KOPT-K1 (cell line): ENCODE results near the gene GNAQ.
"Not testable (repeated sequence)": the region's sequence is repeated elsewhere in the genome, so short reads cannot be mapped to it uniquely, and the experiment has no call there.

Source experiments
- H3K27ac ChIP-seq: fragments of 200-600 bp; sonication (generic); 2 replicates; pipeline ENCODE4 v1.5.1; 2016; ENCODE audit warnings: antibody characterized with exemption, mild to moderate bottlenecking, low read depth, low read length; ENCODE audit not compliant: poor library complexity, severe bottlenecking
- H3K36me3 ChIP-seq: fragments of 200-600 bp; sonication (generic); 2 replicates; pipeline ENCODE4 v1.5.1; 2017; ENCODE audit warnings: antibody characterized with exemption, mild to moderate bottlenecking, low read length, moderate library complexity; ENCODE audit not compliant: insufficient read depth
- H3K9me3 ChIP-seq: fragments of 200-600 bp; sonication (generic); 2 replicates; pipeline ENCODE4 v1.5.1; 2017; ENCODE audit warnings: antibody characterized with exemption, low read length, mild to moderate bottlenecking; ENCODE audit not compliant: insufficient read depth, poor library complexity, severe bottlenecking

The GNAQ gene

GRCh38 chr9:77721156-77721555 is 310.5 kb downstream of the GNAQ start:
- H3K27ac ChIP-seq, H3K9me3 ChIP-seq: not testable (repeated sequence)
- peaks cover 75% of the 10 kb centered on the region for H3K36me3 ChIP-seq

GRCh38 chr9:77719321-77719720 is 312.3 kb downstream of the GNAQ start:
- Histone ChIP-seq H3K27ac (no peak overlapping the region), H3K36me3 (peaks cover 57% of the 10 kb centered on the region), H3K9me3 (no peaks in the 10 kb centered on the region)

GRCh38 chr9:77718298-77718640 is 313.3 kb downstream of the GNAQ start:
- not testable (repeated sequence) for H3K9me3 ChIP-seq, H3K27ac ChIP-seq
- peaks cover 48% of the 10 kb centered on the region for H3K36me3 ChIP-seq

GRCh38 chr9:77717608-77718297 is 313.9 kb downstream of the GNAQ start:
- H3K36me3 ChIP-seq, result peaks cover 42% of the 10 kb centered on the region
- not testable (repeated sequence) for H3K9me3 ChIP-seq, H3K27ac ChIP-seq

- Histone ChIP-seq H3K27ac (no peak overlapping the region), H3K36me3 (peaks cover 6% of the 10 kb centered on the region), H3K9me3 (peaks cover 13% of the 10 kb centered on the region)
Observed at GRCh38 chr9:77714077-77714549, 317.5 kb downstream of the GNAQ start.

- peaks cover 18% of the 10 kb centered on the region for H3K9me3 ChIP-seq
- H3K27ac ChIP-seq, result no peak overlapping the region
- peaks cover under 1% of the 10 kb centered on the region; the same call in 1 of the 2 replicates for H3K36me3 ChIP-seq
Observed at GRCh38 chr9:77712533-77713130, 319.0 kb downstream of the GNAQ start.

- H3K36me3 ChIP-seq, result no peaks in the 10 kb centered on the region
- no peak overlapping the region for H3K27ac ChIP-seq
- H3K9me3 ChIP-seq, result peaks cover 18% of the 10 kb centered on the region
Observed at GRCh38 chr9:77710965-77711648, 320.5 kb downstream of the GNAQ start.

GRCh38 chr9:77710316-77710715 is 321.3 kb downstream of the GNAQ start:
- Histone ChIP-seq H3K9me3 (peaks cover 18% of the 10 kb centered on the region), H3K27ac (no peak overlapping the region), H3K36me3 (no peaks in the 10 kb centered on the region)

GRCh38 chr9:77708064-77708815 is 323.4 kb downstream of the GNAQ start:
- Histone ChIP-seq H3K27ac (no peak overlapping the region), H3K9me3 (peaks cover 18% of the 10 kb centered on the region), H3K36me3 (no peaks in the 10 kb centered on the region)

GRCh38 chr9:77707383-77708063 is 324.1 kb downstream of the GNAQ start:
- no peaks in the 10 kb centered on the region for H3K36me3 ChIP-seq
- peaks cover 18% of the 10 kb centered on the region for H3K9me3 ChIP-seq
- H3K27ac ChIP-seq, result no peak overlapping the region

- Histone ChIP-seq H3K9me3 (peaks cover 18% of the 10 kb centered on the region), H3K36me3 (no peaks in the 10 kb centered on the region), H3K27ac (no peak overlapping the region)
Observed at GRCh38 chr9:77705636-77706035, 326.0 kb downstream of the GNAQ start.

GRCh38 chr9:77702521-77703390 is 328.9 kb downstream of the GNAQ start:
- not testable (repeated sequence) for H3K27ac ChIP-seq, H3K36me3 ChIP-seq, H3K9me3 ChIP-seq

GRCh38 chr9:77697238-77697984 is 334.2 kb downstream of the GNAQ start:
- H3K36me3 ChIP-seq, result no peaks in the 10 kb centered on the region
- H3K27ac ChIP-seq, result no peak overlapping the region
- no peaks in the 10 kb centered on the region for H3K9me3 ChIP-seq
